GM23338 (cell line): ENCODE measurements around the gene CDR2L.

Source experiments
- CREB1 ChIP-seq: fragments of 250-450 bp; sonication (Bioruptor Pico); IDR thresholded peaks from 2 replicates; pipeline ENCODE4 v1.5.0; 2020; ENCODE audit warnings: low read depth, mild to moderate bottlenecking, moderate library complexity
- ETS1 ChIP-seq: IDR thresholded peaks from 2 replicates; pipeline ENCODE4 v1.6.1; 2016; ENCODE audit warnings: antibody characterized with exemption
- EZH2 ChIP-seq: fragments of 200-600 bp; sonication (generic); IDR thresholded peaks from one replicate; pipeline ENCODE4 v1.8.0; 2017; ENCODE audit warnings: antibody characterized with exemption, mild to moderate bottlenecking, low read depth; ENCODE audit not compliant: unreplicated experiment
- EZH2phosphoT487 ChIP-seq: fragments of 200-600 bp; sonication (generic); IDR thresholded peaks from one replicate; pipeline ENCODE4 v1.8.1; 2018; ENCODE audit warnings: antibody characterized with exemption; ENCODE audit not compliant: unreplicated experiment
- JUNB ChIP-seq: IDR thresholded peaks from one replicate; pipeline ENCODE4 v1.6.1; 2016; ENCODE audit warnings: antibody characterized with exemption; ENCODE audit not compliant: unreplicated experiment
- POLR2AphosphoS5 ChIP-seq: IDR thresholded peaks from 2 replicates; pipeline ENCODE4 v1.6.1; 2016; ENCODE audit warnings: antibody characterized with exemption, low read depth
- REST ChIP-seq: IDR thresholded peaks from one replicate; pipeline ENCODE4 v1.6.1; 2018; ENCODE audit warnings: antibody characterized with exemption; ENCODE audit not compliant: unreplicated experiment
- STAT1 ChIP-seq: IDR thresholded peaks from one replicate; pipeline ENCODE4 v1.6.1; 2016; ENCODE audit warnings: antibody characterized with exemption; ENCODE audit not compliant: unreplicated experiment
- ZNF114 ChIP-seq: fragments of 250-450 bp; sonication (Bioruptor Pico); IDR thresholded peaks from 2 replicates; pipeline ENCODE4 v1.5.0; 2020; ENCODE audit warnings: mild to moderate bottlenecking, moderate library complexity
- TF ChIP-seq, protein P1 (sequence below), 2 experiments: fragments of 200-600 bp in 1 of 2; sonication (generic) in 1 of 2; conservative IDR thresholded peaks; 2 replicates each; pipeline versions ENCODE4 v1.5.1 to v1.6.1; 2016 to 2017; ENCODE audit warnings: antibody characterized with exemption in 2 of 2, low read depth in 2 of 2, mild to moderate bottlenecking in 2 of 2, moderate library complexity in 1 of 2

DNA sequence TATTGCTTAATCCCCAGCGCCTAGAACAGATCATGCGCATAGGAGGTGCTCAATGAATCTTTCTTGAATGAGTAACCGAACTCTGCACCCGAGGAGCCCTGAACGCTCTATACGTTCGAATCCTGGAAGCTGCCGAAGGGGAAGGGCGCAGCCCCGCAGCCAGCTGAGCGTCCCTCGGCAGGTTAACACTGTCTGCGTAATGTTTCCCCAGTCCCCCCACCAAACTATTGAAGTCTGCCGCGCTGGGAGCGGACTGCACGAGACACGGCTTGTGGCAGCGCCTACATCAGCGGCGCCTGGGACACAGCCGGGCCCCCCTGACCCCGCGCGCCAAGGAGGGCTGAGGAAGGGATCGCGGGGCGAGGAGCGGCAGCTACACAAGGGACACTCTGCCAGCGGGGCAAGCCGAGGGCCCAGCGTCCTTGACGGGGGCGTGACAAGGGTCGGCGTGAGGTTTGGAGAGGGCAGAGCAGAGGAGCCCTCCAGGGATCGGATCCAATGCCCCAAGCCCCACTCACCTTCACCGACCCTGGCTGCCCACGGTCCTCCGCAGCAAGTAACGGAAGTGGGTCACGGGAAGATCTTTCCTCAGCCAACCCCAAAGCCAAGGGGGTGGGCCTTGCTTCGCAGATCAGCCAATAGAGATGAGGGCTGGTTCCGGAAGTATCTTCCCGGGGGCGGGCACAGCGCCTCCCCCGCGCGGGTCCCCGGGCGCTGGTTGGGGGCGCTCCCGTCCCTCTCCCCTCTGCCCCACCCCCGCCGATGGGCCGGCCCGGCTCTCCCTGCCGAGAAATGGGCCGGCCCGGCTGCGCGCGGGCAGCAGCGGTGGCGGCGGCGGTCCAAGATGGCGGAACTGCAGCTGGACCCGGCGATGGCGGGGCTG is 59.2 kb downstream of the CDR2L start, which contains the start of the genes ATP5PD and KCTD2:
- TF ChIP-seq EZH2 (no peak), JUNB (no peak), POLR2AphosphoS5 (peak; percentile 90), EZH2phosphoT487 (no peak), REST (no peak), ETS1 (peak; percentile 55), ZNF114 (CRISPR knock-in tag) (no peak), STAT1 (no peak), CREB1 (CRISPR knock-in tag) (peak; percentile 78)
- TF ChIP-seq, protein P1, sequence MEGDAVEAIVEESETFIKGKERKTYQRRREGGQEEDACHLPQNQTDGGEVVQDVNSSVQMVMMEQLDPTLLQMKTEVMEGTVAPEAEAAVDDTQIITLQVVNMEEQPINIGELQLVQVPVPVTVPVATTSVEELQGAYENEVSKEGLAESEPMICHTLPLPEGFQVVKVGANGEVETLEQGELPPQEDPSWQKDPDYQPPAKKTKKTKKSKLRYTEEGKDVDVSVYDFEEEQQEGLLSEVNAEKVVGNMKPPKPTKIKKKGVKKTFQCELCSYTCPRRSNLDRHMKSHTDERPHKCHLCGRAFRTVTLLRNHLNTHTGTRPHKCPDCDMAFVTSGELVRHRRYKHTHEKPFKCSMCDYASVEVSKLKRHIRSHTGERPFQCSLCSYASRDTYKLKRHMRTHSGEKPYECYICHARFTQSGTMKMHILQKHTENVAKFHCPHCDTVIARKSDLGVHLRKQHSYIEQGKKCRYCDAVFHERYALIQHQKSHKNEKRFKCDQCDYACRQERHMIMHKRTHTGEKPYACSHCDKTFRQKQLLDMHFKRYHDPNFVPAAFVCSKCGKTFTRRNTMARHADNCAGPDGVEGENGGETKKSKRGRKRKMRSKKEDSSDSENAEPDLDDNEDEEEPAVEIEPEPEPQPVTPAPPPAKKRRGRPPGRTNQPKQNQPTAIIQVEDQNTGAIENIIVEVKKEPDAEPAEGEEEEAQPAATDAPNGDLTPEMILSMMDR (conservative IDR thresholded peaks at IDR 0.05; ENCODE audit: low read depth in 2 of 2), result no peak
